Keratinocyte (primary cell): Measurements from ENCODE around the gene GPC5.

Experiments used
- EZH2 ChIP-seq: IDR thresholded peaks from one replicate; pipeline ENCODE4 v1.6.1; 2012; ENCODE audit warnings: inconsistent platforms, mild to moderate bottlenecking, low read length, moderate library complexity
- TF ChIP-seq, protein P1 (sequence below), 3 experiments: IDR thresholded peaks in 1 of 3; conservative IDR thresholded peaks in 1 of 3; optimal IDR thresholded peaks in 1 of 3; 2 replicates in 2 of 3; 3 replicates in 1 of 3; pipeline versions ENCODE3 to v1.5.1; 2011; ENCODE audit warnings: low read length in 3 of 3, mild to moderate bottlenecking in 3 of 3, moderate library complexity in 2 of 3, control low read depth in 1 of 3, inconsistent platforms in 1 of 3; ENCODE audit not compliant: insufficient read depth in 2 of 3; ENCODE audit errors: extremely low read depth in 1 of 3

DNA sequence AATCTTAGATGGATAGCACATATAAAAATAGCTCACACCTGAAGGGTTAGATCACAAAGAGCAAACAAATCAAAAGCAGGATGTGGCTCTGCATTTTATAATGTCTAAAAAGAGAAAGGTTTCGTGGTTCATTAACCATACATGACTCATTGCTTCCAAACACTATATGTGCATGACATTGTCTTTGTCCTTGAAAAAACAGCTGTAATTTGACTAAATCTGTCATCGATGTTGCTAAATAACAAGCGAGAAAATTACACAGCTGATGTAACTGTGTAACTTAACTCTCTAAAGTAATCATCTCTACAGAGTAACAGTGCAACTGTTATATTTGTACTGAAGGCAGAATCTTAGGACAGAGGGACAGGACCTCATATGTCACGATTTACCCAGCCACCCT is 1445.1 kb downstream of the GPC5 start:
- TF ChIP-seq, protein P1, sequence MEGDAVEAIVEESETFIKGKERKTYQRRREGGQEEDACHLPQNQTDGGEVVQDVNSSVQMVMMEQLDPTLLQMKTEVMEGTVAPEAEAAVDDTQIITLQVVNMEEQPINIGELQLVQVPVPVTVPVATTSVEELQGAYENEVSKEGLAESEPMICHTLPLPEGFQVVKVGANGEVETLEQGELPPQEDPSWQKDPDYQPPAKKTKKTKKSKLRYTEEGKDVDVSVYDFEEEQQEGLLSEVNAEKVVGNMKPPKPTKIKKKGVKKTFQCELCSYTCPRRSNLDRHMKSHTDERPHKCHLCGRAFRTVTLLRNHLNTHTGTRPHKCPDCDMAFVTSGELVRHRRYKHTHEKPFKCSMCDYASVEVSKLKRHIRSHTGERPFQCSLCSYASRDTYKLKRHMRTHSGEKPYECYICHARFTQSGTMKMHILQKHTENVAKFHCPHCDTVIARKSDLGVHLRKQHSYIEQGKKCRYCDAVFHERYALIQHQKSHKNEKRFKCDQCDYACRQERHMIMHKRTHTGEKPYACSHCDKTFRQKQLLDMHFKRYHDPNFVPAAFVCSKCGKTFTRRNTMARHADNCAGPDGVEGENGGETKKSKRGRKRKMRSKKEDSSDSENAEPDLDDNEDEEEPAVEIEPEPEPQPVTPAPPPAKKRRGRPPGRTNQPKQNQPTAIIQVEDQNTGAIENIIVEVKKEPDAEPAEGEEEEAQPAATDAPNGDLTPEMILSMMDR (optimal IDR thresholded peaks at IDR 0.05 in 1 of 3, IDR thresholded peaks at IDR 0.05 in 1 of 3, conservative IDR thresholded peaks at IDR 0.05 in 1 of 3; ENCODE audit: extremely low read depth in 1 of 3, insufficient read depth in 2 of 3, low read length in 3 of 3) = no peak
- no peak for TF ChIP-seq EZH2
